Measurements from ENCODE around the gene MZT2A. TPM values are rescaled to one million over a fixed set of nuclear protein-coding genes. Genes with fewer than 3 reads are reported as not detected.
"Not testable (repeated sequence)": the region's sequence is repeated elsewhere in the genome, so short reads cannot be mapped to it uniquely, and the experiment has no call there.

Gene MZT2A
- total and polyA plus RNA-seq, 4 donors, result 17.6 to 74.2 (median 53.0) TPM

DNA sequence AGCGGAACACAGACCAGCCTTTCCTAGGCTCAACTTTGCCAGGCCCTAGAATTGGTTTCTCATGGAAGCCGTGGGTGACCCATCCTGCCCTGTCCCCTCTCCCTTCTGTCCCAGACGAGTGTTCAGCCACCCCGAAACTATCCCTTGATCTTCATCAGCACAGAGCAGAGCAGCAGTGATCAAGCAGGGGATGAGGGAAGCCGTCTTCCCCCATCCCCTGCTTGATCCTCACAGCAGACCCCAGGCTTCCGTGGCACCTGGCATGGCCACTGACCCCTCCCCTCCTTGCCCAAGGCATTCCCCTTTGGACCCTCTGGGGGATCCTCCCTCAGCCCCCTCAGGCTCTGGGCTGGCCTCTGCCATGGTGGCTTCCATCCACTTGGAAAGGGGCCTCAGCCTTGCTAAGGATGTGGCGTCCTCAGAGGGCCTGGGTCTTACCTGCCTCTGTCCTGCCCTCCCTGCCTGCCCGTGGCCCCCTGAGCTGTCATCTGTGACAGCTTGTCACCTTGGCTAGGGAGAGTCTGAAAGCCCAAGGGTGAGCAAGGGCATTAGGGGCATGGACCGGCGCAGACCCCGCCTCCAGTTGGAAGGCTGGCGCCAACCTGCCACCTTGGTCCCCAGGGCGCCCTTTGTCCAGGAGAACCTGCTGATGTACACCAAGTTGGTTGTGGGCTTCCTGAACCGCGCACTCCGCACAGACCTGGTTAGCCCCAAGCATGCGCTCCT, 25.1 kb upstream of the MZT2A start:
- Histone ChIP-seq H3K27me3 (ENCODE audit: control insufficient read depth in 4 of 4, insufficient read depth in 4 of 4, low read length in 3 of 4) (no peaks in the 10 kb centered on the region), H3K27ac (ENCODE audit: low read depth in 1 of 2, low read length in 2 of 2) (no peak overlapping the region), H3K4me1 (ENCODE audit: control insufficient read depth in 4 of 4, insufficient read depth in 4 of 4, low read length in 3 of 4) (no peaks in the 10 kb centered on the region), H3K9ac (ENCODE audit: low read depth in 1 of 2, low read length in 2 of 2) (no peak overlapping the region), H3K4me3 (ENCODE audit: low read depth in 1 of 3, low read length in 3 of 3) (no peak overlapping the region), H3K9me3 (ENCODE audit: control insufficient read depth in 4 of 4, low read length in 3 of 4) (no peaks in the 10 kb centered on the region), H3K36me3 (ENCODE audit: control insufficient read depth in 4 of 4, insufficient read depth in 3 of 4, low read depth in 1 of 4, low read length in 3 of 4) (peaks cover 0 to 33% (median 2%) of the 10 kb centered on the region in 4 donors)
- 98% methylated on average over 17 of the region's 17 CpGs for WGBS
- no peak for TF ChIP-seq YY1 (IDR thresholded peaks at IDR 0.05)
- TF ChIP-seq, protein P1, sequence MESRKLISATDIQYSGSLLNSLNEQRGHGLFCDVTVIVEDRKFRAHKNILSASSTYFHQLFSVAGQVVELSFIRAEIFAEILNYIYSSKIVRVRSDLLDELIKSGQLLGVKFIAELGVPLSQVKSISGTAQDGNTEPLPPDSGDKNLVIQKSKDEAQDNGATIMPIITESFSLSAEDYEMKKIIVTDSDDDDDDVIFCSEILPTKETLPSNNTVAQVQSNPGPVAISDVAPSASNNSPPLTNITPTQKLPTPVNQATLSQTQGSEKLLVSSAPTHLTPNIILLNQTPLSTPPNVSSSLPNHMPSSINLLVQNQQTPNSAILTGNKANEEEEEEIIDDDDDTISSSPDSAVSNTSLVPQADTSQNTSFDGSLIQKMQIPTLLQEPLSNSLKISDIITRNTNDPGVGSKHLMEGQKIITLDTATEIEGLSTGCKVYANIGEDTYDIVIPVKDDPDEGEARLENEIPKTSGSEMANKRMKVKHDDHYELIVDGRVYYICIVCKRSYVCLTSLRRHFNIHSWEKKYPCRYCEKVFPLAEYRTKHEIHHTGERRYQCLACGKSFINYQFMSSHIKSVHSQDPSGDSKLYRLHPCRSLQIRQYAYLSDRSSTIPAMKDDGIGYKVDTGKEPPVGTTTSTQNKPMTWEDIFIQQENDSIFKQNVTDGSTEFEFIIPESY (IDR thresholded peaks at IDR 0.05), result no peak
- TF ChIP-seq EGR1 (IDR thresholded peaks at IDR 0.05; ENCODE audit: low read depth in 2 of 2), result no peak
- TF ChIP-seq SP1 (IDR thresholded peaks at IDR 0.05), result no peak
- TF ChIP-seq NR2F2 (IDR thresholded peaks at IDR 0.05), result no peak
- no peak for TF ChIP-seq TAF1 (conservative IDR thresholded peaks at IDR 0.05)
- TF ChIP-seq, protein P2, sequence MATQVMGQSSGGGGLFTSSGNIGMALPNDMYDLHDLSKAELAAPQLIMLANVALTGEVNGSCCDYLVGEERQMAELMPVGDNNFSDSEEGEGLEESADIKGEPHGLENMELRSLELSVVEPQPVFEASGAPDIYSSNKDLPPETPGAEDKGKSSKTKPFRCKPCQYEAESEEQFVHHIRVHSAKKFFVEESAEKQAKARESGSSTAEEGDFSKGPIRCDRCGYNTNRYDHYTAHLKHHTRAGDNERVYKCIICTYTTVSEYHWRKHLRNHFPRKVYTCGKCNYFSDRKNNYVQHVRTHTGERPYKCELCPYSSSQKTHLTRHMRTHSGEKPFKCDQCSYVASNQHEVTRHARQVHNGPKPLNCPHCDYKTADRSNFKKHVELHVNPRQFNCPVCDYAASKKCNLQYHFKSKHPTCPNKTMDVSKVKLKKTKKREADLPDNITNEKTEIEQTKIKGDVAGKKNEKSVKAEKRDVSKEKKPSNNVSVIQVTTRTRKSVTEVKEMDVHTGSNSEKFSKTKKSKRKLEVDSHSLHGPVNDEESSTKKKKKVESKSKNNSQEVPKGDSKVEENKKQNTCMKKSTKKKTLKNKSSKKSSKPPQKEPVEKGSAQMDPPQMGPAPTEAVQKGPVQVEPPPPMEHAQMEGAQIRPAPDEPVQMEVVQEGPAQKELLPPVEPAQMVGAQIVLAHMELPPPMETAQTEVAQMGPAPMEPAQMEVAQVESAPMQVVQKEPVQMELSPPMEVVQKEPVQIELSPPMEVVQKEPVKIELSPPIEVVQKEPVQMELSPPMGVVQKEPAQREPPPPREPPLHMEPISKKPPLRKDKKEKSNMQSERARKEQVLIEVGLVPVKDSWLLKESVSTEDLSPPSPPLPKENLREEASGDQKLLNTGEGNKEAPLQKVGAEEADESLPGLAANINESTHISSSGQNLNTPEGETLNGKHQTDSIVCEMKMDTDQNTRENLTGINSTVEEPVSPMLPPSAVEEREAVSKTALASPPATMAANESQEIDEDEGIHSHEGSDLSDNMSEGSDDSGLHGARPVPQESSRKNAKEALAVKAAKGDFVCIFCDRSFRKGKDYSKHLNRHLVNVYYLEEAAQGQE (IDR thresholded peaks at IDR 0.05), result no peak
- no peak for TF ChIP-seq RAD21 (IDR thresholded peaks at IDR 0.05)
- no peak for TF ChIP-seq HNF4A (conservative IDR thresholded peaks at IDR 0.05)
- TF ChIP-seq, protein P3, sequence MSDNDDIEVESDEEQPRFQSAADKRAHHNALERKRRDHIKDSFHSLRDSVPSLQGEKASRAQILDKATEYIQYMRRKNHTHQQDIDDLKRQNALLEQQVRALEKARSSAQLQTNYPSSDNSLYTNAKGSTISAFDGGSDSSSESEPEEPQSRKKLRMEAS (IDR thresholded peaks at IDR 0.05), result no peak
- no peak for TF ChIP-seq FOXA1 (IDR thresholded peaks at IDR 0.05)
- TF ChIP-seq FOXA2 (IDR thresholded peaks at IDR 0.05), result no peak
- TF ChIP-seq, protein P4, sequence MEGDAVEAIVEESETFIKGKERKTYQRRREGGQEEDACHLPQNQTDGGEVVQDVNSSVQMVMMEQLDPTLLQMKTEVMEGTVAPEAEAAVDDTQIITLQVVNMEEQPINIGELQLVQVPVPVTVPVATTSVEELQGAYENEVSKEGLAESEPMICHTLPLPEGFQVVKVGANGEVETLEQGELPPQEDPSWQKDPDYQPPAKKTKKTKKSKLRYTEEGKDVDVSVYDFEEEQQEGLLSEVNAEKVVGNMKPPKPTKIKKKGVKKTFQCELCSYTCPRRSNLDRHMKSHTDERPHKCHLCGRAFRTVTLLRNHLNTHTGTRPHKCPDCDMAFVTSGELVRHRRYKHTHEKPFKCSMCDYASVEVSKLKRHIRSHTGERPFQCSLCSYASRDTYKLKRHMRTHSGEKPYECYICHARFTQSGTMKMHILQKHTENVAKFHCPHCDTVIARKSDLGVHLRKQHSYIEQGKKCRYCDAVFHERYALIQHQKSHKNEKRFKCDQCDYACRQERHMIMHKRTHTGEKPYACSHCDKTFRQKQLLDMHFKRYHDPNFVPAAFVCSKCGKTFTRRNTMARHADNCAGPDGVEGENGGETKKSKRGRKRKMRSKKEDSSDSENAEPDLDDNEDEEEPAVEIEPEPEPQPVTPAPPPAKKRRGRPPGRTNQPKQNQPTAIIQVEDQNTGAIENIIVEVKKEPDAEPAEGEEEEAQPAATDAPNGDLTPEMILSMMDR (IDR thresholded peaks at IDR 0.05; ENCODE audit: low read depth, low read length, missing input control), result no peak
- no peak for DNase-seq (ENCODE audit: low spot score)

DNA sequence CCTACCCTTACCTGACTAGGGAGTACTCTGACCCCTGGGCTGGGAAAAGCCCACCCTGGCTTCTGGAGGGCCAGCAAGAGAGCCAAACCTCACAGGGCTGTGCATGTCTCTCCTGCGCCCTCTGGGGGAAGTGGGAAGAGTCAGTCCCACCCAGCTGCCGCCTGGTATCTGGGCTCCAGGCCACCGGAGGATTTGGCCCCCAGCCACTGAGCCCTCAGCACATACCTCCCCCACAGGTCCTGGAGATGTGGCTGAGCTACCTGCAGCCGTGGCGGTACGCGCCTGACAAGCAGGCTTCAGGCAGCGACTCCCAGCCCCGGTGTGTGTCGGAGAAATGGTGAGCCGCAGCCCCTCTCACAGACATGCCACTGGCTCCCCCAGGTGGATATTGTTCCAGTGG, 24.4 kb upstream of the MZT2A start:
- H3K27me3 ChIP-seq (ENCODE audit: control insufficient read depth in 4 of 4, insufficient read depth in 4 of 4, low read length in 3 of 4); H3K4me3 ChIP-seq (ENCODE audit: low read depth in 1 of 3, low read length in 3 of 3); H3K27ac ChIP-seq (ENCODE audit: low read depth in 1 of 2, low read length in 2 of 2); H3K4me1 ChIP-seq (ENCODE audit: control insufficient read depth in 4 of 4, insufficient read depth in 4 of 4, low read length in 3 of 4); H3K9me3 ChIP-seq (ENCODE audit: control insufficient read depth in 4 of 4, low read length in 3 of 4); H3K9ac ChIP-seq (ENCODE audit: low read depth in 1 of 2, low read length in 2 of 2); DNase-seq (ENCODE audit: low spot score): not testable (repeated sequence)
- WGBS, result 82% methylated on average over 11 of the region's 11 CpGs
- peaks cover 0 to 33% (median 2%) of the 10 kb centered on the region in 4 donors for H3K36me3 ChIP-seq (ENCODE audit: control insufficient read depth in 4 of 4, insufficient read depth in 3 of 4, low read depth in 1 of 4, low read length in 3 of 4)

All from liver (tissue), 9 donors.